Activated T-cell treated with anti-CD3 and anti-CD28 coated beads, Interleukin-2, amount 50 U/mL, for 1 hour (primary cell): ENCODE results near the gene AFDN.

ENCODE experiments used
- DNase-seq: peaks from one replicate; pipeline ENCODE4 v3.0.0-alpha.2; 2020

Gene AFDN

GRCh38 chr6:167925026-167925425 is 98.3 kb downstream of the AFDN start:
- DNase-seq: no peak

DNA sequence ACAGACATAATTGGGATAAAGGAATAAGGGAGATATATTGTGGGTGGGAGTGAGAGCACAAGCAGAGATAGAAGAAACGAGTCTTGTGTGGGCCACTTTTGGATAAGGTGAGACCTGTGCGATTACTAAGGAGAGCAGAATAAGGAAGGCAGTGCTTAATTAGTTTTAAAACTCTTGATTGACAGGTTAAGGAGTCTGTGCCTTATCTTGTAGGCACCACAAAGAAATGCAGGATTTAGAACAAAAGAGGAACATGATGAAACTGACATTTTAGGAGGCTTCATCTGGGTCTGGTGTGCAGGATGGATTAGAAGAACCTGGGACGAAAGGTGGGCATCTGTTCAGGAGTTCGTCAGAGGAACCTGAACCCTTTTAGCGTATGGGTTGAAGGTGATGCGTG is 100.5 kb downstream of the AFDN start:
- no peak for DNase-seq

- no peak for DNase-seq
Measured at GRCh38 chr6:167928111-167928510, 101.4 kb downstream of the AFDN start.

DNA sequence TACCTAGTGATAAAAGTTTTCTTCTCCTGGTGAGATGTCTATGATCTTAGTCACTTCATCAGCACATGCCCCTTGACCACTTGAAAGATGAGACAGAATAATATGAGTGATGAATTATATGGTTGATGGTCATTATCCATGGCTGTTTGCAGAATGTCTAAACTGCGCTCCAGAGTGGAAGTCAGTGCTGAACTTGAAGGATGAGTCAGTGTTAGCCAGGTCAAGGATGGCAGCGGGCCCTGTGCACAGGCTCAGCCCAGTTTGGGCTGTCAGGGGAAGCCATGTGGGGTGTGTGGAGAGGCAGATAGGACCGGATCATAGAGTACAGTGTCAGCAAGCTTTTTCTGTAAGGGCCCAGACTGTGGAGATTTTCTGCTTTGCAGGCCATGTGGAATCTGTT is 103.6 kb downstream of the AFDN start:
- DNase-seq: no peak

DNA sequence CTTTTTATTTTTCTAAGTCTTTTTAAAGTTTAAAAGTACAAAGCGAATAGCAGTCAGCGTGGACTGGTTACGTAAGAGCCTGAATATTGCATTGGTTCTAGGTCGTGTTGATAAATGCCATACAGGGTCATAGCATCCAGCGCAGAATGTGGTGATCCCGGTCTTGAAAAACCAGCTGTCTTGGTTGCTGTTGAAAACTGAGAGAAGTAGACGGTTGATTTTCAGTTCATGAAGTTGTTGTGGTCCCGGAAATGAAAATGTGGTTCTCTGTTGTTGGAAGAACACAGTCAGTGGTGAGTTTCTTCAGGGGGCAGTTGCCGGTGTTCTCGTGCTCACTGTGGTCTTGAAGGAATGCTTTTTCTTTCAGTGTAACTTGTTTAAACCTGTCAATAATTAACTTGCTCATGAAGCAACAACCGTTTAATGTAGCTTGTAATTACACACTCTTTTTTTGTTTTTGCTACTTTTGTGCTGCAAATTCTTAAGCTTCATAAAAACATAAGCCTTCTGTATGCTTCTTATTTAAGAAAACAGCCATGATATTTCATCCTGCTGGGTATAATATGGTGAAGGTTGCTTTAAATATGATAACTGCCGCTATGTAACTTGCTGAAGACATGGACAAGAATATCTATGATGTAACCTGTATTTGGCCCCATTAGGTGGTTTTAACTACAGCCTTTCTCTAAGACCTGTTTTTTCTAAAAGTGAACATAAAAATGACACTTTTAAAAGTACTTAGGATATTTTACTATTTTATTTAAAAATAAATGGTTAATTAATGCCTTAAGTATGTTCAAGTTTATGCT is 106.0 kb downstream of the AFDN start:
- no peak for DNase-seq

- DNase-seq: no peak
Measured at GRCh38 chr6:167933290-167933689, 106.6 kb downstream of the AFDN start.

GRCh38 chr6:167933847-167934246 is 107.1 kb downstream of the AFDN start:
- no peak for DNase-seq

DNA sequence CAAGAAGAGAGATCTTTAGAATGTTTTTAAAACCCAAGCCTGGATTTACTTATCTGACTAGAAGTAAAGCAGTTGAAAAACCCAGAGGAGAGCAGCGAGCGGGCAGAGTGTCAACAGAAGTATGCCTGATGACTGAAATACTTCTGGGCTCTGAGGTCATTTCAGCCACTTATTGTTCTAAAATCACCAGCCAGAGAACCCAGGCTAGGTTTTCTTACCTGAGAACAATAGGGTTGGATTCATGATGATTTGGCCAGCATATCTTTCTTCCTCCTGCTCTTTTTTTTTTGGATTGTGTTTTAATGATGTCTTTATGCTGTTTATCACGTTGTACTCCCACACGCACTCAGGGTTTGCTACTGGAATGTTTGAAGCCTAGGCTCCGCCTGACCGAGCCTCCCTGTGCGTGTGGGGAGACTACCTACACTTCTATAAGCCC is 107.7 kb downstream of the AFDN start:
- no peak for DNase-seq

- DNase-seq: no peak
Measured at GRCh38 chr6:167936051-167936450, 109.3 kb downstream of the AFDN start.

GRCh38 chr6:167937301-167937700 is 110.6 kb downstream of the AFDN start:
- no peak for DNase-seq

DNA sequence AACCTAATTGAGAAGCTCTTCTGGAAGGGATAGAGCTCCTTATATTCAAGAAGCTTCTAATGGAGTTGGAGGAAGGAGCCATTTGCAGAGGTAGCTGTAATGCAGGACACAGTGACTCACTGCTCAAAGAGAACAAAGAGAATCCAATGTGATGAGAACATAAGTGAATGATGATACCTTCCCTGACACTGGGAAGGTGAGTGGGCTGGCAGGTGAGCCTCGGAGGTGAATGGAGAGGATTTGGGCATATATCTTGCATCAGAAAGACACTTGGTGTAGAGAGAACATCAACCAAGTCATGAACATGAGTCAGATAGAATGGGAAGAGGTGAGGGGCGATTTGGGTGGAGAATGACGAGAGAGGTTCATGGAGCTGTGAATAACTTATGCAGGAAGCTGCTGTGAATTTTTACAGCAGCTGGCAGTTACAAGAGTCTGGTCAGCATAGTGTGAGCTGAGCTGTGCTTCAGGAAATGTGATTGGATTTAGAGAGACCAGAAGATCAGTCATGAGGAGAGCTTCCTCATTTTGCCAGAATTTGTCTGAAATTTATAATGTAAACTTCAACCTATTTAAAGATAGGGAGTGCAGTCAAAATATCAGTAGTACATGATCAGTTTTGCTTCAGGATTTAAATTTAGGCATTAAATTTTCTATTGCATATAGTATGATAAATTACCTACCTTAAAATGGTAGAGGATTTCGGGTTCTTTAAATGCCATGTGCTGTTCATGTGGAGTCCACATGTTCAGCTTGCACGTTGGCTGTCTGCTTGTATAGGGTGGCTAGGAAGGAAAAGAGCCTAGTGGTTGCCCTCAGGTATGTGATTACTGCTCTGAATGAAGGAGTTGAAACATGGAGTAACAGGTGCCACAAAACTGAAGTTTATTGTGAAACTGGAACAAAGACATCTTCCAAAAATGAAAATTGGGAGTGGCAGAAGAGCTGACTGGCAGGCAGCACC is 111.5 kb downstream of the AFDN start:
- DNase-seq: no peak

- DNase-seq: no peak
Measured at GRCh38 chr6:167941822-167942221, 115.1 kb downstream of the AFDN start.

- DNase-seq: no peak
Measured at GRCh38 chr6:167944130-167944529, 117.4 kb downstream of the AFDN start.

DNA sequence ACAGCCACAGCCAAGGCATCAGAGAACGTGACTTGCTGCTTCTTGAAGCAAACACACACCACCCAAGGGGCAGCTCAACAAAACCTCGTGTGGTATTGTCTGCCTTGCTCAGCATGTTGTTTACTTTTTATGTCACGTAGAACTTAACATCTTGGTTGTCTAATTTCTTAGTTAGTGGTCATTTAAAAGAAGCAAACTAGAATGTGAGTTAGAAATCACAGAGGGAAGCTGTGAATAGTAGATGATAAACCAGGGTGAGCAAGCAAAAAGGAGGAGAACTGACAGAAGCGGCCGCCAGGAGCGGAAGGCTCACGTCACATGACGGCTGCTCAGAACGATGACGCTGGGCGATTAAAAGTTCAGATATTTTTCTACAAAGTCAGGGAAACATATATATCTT is 119.3 kb downstream of the AFDN start:
- no peak for DNase-seq

GRCh38 chr6:167946604-167947003 is 119.9 kb downstream of the AFDN start:
- no peak for DNase-seq

DNA sequence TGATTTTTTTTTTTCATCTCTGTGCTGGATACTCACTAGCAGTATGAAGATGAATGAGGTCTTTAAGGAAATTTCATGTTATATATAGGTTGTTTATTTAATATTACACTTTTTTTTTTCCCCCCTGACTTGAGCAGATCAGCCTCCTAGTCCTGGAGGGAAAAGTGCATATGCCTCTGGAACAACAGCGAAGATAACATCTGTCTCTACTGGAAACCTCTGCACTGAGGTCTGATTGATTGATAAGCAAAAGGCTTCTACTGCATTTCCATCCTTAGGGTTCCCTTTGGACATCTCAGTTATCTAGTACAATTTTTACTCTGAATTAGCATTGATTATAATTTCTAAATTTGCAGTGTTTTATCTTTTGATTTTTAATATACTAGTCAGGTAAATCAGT is 121.0 kb downstream of the AFDN start:
- DNase-seq: no peak

DNA sequence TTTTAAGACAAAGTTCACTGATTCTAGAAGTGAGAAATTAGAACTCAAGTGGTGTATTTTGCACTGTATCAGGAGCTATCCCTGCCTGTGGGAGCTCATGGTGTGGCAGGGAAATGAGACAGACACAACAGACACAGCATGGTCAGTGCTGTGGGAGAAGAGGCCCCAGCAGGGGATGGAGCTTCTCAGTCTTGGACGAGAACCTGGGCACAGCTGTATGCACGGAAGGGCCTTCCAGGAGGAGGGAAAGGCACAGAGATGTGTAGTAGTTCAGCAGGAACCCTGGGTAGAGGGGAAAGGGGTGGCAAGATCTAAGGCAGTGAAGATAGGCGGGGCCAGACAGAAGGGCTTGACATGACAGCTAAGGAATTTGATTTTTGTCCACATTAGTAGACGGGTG is 122.0 kb downstream of the AFDN start:
- DNase-seq: no peak

GRCh38 chr6:167949121-167949684 is 122.5 kb downstream of the AFDN start:
- DNase-seq: no peak

GRCh38 chr6:167951781-167952511 is 125.2 kb downstream of the AFDN start:
- no peak for DNase-seq

GRCh38 chr6:167952512-167952859 is 125.8 kb downstream of the AFDN start:
- no peak for DNase-seq

- DNase-seq: no peak
Measured at GRCh38 chr6:167953551-167953950, 126.8 kb downstream of the AFDN start.

DNA sequence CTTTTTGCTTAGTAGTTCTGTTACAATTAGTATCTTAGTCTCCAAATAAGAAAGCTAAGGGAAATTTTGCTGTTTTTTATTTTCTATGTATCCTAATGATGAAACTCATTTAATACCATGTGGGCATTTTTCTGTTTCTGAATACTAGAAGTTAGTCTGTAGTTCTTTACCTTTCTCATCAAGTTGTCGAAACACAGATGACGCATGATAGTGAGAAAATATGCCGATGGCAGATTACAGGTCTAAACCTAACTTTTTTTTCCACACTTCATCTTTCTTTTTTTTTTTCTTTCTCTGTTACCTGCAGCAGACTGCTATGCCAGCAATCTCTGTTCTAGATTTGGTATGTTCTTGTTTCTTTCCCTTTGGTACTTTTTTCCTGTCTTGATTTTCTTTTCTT is 127.4 kb downstream of the AFDN start:
- DNase-seq: no peak

DNA sequence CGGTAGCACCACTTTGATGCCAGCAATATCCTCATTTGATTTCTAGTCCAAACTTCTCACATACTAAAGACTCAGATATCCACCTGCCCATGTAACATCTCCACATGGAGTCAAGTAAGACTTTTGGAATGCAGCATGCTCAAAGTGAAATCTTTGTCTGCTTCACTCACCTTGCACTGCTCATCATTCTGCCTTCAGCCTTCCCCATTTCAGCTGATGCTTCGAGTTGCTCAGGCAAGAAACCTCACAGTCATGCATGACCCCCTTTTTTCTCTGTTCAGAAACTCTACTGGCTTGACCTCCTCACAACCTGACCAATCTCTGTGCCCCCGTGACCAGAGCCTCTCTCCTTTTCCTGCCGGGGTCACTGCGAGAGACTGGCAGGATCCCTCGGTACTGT is 129.8 kb downstream of the AFDN start:
- no peak for DNase-seq
